HG03103 (cell line): ENCODE results near the gene SH2B2.
"Not testable (repeated sequence)": the region's sequence is repeated elsewhere in the genome, so short reads cannot be mapped to it uniquely, and the experiment has no call there.

Experiments used
- ATAC-seq: cut with Tn5 transposase; IDR thresholded peaks from one replicate; pipeline ENCODE4 v1.9.1; 2021; ENCODE audit warnings: low read depth; ENCODE audit not compliant: unreplicated experiment

SH2B2 gene

GRCh38 chr7:102327183-102327582, 40.5 kb downstream of the SH2B2 start:
- ATAC-seq = not testable (repeated sequence)

- ATAC-seq = not testable (repeated sequence)
Observed at GRCh38 chr7:102328863-102329262, 42.2 kb downstream of the SH2B2 start.

- not testable (repeated sequence) for ATAC-seq
Observed at GRCh38 chr7:102329366-102329765, 42.7 kb downstream of the SH2B2 start.

GRCh38 chr7:102330666-102331460, 44.2 kb downstream of the SH2B2 start:
- not testable (repeated sequence) for ATAC-seq

GRCh38 chr7:102335574-102335973, 48.9 kb downstream of the SH2B2 start:
- not testable (repeated sequence) for ATAC-seq

- ATAC-seq = not testable (repeated sequence)
Observed at GRCh38 chr7:102337002-102337401, 50.3 kb downstream of the SH2B2 start.

- not testable (repeated sequence) for ATAC-seq
Observed at GRCh38 chr7:102337420-102337819, 50.8 kb downstream of the SH2B2 start.

GRCh38 chr7:102340599-102341368, 54.1 kb downstream of the SH2B2 start:
- not testable (repeated sequence) for ATAC-seq

GRCh38 chr7:102346983-102347382, 60.3 kb downstream of the SH2B2 start:
- ATAC-seq = not testable (repeated sequence)

- ATAC-seq = not testable (repeated sequence)
Observed at GRCh38 chr7:102356344-102356743, 69.7 kb downstream of the SH2B2 start, which contains the start of gene SPDYE6. Gene SPDYE6, minus strand, starts transcription at chr7:102356444. Its CDS starts 421 bp downstream, at chr7:102356023.

- peak; percentile 97 for ATAC-seq
Observed at GRCh38 chr7:102363549-102364393, 77.1 kb downstream of the SH2B2 start.

GRCh38 chr7:102364394-102364886, 77.8 kb downstream of the SH2B2 start:
- not testable (repeated sequence) for ATAC-seq

- ATAC-seq = not testable (repeated sequence)
Observed at GRCh38 chr7:102365390-102365789, 78.7 kb downstream of the SH2B2 start.

GRCh38 chr7:102370038-102370437, 83.4 kb downstream of the SH2B2 start:
- ATAC-seq = not testable (repeated sequence)
